Measurements from ENCODE around the gene ASB10. TPM values are rescaled to one million over a fixed set of nuclear protein-coding genes. Genes with fewer than 3 reads are reported as not detected.
A peak's percentile ranks its signal among the peaks of the same experiment; 100 is the strongest.

ASB10 gene
- total RNA-seq, 1 experiment from 2014 or later: not detected

DNA sequence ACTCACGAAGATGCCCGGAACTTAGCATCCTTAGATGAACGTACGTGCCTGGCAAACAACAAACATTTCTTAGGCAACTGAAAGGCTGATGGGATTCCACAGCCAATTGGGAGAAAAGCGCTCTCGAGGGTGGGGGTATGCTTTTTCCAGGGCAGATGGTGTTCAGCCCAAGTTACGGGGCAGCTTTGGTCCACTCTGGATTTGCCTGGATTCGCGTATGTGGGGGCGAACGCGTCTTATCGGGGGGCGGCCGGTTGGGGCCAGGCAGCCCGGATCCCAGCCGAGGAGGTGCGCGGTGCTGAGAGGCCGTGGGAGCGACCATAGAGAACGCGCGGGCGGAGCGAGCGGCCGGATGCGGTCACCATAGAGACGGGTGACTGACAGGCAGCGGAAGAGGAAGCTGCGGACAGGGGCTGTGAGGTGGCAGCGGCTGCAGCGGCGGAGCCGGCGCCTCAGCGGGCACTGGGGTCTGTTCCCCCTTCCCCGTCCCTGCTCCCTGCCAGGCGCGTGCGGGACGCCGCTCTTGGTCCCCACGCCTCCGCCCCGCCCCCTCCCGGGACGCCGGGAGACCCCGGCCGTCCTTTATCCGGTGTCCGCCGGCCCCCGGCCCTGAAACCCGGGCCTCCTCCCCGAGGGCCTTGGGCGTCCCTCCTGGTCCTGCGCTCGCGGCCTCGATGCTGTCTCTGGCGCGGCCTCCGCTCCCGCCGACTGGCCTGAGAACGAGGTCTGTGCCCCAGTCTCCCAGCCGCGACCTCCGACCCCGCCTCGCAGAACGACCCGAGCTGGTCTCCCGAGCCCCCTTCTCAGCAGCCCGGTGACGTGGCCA, 45.3 kb upstream of the ASB10 start, which contains the start of gene CHPF2 (continued):
- TF ChIP-seq FOXK1 (CRISPR knock-in tag; IDR thresholded peaks at IDR 0.05) (peak; percentile 79), ZNF423 (CRISPR knock-in tag; IDR thresholded peaks at IDR 0.05) (no peak), FOXP1 (CRISPR knock-in tag; IDR thresholded peaks at IDR 0.05; ENCODE audit: borderline replicate concordance) (peak; percentile 41; the same call in 1 of the 2 replicates), SP1 (CRISPR knock-in tag; conservative IDR thresholded peaks at IDR 0.05) (peak; percentile 53; the same call in 1 of the 2 replicates)

DNA sequence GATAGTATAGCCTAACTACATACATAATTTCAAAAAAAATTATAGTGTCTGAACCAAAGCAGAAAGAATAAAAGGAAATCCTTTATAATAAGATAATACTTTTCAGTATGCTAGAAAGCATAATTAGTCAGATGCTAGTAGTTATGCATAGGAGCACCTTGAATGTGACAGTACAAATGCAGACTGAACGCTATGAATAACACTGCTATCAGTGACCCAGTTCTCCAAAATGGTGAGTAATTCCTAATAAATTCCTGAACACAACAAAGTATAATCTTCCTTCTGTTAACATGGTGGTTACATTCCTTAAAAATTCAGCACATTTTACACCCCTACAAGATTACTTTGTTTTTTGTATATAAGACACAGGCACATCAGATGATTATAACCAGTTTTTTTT, 44.0 kb upstream of the ASB10 start:
- ATAC-seq (no peak), DNase-seq (ENCODE audit: low spot score) (no peak)
- ChIA-PET POLR2A (no interaction called here), CTCF (interaction anchor here (5.8 kb wide), 1 partner anchor 13 kb away, joined by 77 read pairs; no protein-coding TSS in a partner anchor)
- TF ChIP-seq ZNF396 (CRISPR knock-in tag; IDR thresholded peaks at IDR 0.05; ENCODE audit: borderline replicate concordance): no peak
- TF ChIP-seq ZNF138 (CRISPR knock-in tag; conservative IDR thresholded peaks at IDR 0.05): no peak
- TF ChIP-seq RELA (CRISPR knock-in tag; IDR thresholded peaks at IDR 0.05; ENCODE audit: borderline replicate concordance): no peak
- no peak for TF ChIP-seq JAZF1 (CRISPR knock-in tag; IDR thresholded peaks at IDR 0.05)
- TF ChIP-seq JUN (CRISPR knock-in tag; IDR thresholded peaks at IDR 0.05): no peak
- TF ChIP-seq, protein P1, sequence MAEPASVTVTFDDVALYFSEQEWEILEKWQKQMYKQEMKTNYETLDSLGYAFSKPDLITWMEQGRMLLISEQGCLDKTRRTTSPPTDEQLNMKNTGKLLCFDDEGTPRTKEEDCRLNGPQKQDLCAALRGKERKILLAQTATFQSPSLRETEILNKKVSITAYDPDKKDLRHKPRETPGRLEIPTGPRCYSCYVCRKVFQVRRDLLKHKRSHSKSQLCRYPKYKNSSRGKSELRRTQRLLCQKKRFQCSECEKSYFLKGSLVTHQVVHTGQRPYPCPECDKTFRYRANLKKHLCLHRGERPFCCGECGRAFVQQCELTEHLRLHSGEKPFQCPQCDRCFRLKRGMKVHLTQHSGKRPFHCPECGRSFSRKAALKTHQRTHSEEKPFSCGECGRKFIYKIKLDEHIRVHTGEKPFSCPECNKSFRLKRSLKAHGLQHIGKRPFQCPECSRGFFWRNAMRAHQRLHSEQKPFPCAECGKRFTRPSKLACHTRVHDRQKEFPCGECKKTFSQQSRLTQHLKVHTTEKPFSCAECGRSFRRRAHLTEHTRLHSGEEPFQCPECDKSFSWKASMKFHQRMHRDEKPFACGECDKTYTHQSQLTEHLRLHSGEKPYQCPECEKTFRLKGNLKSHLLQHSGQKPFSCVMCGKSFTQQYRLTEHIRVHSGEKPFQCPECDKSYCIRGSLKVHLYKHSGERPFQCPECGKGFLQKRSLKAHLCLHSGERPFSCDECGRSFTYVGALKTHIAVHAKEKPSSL (CRISPR knock-in tag; conservative IDR thresholded peaks at IDR 0.05): no peak
- no peak for TF ChIP-seq FOXP1 (CRISPR knock-in tag; IDR thresholded peaks at IDR 0.05; ENCODE audit: borderline replicate concordance)
- no peak for TF ChIP-seq KAT7 (CRISPR knock-in tag; IDR thresholded peaks at IDR 0.05; ENCODE audit: borderline replicate concordance)
- TF ChIP-seq, protein P2, sequence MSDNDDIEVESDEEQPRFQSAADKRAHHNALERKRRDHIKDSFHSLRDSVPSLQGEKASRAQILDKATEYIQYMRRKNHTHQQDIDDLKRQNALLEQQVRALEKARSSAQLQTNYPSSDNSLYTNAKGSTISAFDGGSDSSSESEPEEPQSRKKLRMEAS (CRISPR knock-in tag; IDR thresholded peaks at IDR 0.05): no peak
- TF ChIP-seq SP1 (CRISPR knock-in tag; conservative IDR thresholded peaks at IDR 0.05): no peak
- TF ChIP-seq, protein P3, sequence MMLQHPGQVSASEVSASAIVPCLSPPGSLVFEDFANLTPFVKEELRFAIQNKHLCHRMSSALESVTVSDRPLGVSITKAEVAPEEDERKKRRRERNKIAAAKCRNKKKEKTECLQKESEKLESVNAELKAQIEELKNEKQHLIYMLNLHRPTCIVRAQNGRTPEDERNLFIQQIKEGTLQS (CRISPR knock-in tag; conservative IDR thresholded peaks at IDR 0.05): no peak
- TF ChIP-seq EMX1 (CRISPR knock-in tag; IDR thresholded peaks at IDR 0.05): no peak
- TF ChIP-seq NR2C2 (CRISPR knock-in tag; IDR thresholded peaks at IDR 0.05): no peak
- TF ChIP-seq, protein P4, sequence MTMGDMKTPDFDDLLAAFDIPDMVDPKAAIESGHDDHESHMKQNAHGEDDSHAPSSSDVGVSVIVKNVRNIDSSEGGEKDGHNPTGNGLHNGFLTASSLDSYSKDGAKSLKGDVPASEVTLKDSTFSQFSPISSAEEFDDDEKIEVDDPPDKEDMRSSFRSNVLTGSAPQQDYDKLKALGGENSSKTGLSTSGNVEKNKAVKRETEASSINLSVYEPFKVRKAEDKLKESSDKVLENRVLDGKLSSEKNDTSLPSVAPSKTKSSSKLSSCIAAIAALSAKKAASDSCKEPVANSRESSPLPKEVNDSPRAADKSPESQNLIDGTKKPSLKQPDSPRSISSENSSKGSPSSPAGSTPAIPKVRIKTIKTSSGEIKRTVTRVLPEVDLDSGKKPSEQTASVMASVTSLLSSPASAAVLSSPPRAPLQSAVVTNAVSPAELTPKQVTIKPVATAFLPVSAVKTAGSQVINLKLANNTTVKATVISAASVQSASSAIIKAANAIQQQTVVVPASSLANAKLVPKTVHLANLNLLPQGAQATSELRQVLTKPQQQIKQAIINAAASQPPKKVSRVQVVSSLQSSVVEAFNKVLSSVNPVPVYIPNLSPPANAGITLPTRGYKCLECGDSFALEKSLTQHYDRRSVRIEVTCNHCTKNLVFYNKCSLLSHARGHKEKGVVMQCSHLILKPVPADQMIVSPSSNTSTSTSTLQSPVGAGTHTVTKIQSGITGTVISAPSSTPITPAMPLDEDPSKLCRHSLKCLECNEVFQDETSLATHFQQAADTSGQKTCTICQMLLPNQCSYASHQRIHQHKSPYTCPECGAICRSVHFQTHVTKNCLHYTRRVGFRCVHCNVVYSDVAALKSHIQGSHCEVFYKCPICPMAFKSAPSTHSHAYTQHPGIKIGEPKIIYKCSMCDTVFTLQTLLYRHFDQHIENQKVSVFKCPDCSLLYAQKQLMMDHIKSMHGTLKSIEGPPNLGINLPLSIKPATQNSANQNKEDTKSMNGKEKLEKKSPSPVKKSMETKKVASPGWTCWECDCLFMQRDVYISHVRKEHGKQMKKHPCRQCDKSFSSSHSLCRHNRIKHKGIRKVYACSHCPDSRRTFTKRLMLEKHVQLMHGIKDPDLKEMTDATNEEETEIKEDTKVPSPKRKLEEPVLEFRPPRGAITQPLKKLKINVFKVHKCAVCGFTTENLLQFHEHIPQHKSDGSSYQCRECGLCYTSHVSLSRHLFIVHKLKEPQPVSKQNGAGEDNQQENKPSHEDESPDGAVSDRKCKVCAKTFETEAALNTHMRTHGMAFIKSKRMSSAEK (CRISPR knock-in tag; IDR thresholded peaks at IDR 0.05; ENCODE audit: borderline replicate concordance): no peak
- no peak for TF ChIP-seq GRHL2 (CRISPR knock-in tag; IDR thresholded peaks at IDR 0.05; ENCODE audit: insufficient replicate concordance, severe bottlenecking)
- TF ChIP-seq, protein P5, sequence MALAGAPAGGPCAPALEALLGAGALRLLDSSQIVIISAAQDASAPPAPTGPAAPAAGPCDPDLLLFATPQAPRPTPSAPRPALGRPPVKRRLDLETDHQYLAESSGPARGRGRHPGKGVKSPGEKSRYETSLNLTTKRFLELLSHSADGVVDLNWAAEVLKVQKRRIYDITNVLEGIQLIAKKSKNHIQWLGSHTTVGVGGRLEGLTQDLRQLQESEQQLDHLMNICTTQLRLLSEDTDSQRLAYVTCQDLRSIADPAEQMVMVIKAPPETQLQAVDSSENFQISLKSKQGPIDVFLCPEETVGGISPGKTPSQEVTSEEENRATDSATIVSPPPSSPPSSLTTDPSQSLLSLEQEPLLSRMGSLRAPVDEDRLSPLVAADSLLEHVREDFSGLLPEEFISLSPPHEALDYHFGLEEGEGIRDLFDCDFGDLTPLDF (CRISPR knock-in tag; IDR thresholded peaks at IDR 0.05): no peak
- TF ChIP-seq TEAD1 (CRISPR knock-in tag; IDR thresholded peaks at IDR 0.05): no peak
- TF ChIP-seq TCF7 (CRISPR knock-in tag; IDR thresholded peaks at IDR 0.05; ENCODE audit: low read depth): no peak
- TF ChIP-seq NR1H2 (CRISPR knock-in tag; IDR thresholded peaks at IDR 0.05): no peak
- TF ChIP-seq, protein P6, sequence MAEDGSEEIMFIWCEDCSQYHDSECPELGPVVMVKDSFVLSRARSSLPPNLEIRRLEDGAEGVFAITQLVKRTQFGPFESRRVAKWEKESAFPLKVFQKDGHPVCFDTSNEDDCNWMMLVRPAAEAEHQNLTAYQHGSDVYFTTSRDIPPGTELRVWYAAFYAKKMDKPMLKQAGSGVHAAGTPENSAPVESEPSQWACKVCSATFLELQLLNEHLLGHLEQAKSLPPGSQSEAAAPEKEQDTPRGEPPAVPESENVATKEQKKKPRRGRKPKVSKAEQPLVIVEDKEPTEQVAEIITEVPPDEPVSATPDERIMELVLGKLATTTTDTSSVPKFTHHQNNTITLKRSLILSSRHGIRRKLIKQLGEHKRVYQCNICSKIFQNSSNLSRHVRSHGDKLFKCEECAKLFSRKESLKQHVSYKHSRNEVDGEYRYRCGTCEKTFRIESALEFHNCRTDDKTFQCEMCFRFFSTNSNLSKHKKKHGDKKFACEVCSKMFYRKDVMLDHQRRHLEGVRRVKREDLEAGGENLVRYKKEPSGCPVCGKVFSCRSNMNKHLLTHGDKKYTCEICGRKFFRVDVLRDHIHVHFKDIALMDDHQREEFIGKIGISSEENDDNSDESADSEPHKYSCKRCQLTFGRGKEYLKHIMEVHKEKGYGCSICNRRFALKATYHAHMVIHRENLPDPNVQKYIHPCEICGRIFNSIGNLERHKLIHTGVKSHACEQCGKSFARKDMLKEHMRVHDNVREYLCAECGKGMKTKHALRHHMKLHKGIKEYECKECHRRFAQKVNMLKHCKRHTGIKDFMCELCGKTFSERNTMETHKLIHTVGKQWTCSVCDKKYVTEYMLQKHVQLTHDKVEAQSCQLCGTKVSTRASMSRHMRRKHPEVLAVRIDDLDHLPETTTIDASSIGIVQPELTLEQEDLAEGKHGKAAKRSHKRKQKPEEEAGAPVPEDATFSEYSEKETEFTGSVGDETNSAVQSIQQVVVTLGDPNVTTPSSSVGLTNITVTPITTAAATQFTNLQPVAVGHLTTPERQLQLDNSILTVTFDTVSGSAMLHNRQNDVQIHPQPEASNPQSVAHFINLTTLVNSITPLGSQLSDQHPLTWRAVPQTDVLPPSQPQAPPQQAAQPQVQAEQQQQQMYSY (CRISPR knock-in tag; IDR thresholded peaks at IDR 0.05): no peak
- peaks cover 6% of the 10 kb centered on the region; the same call in 1 of the 2 replicates for H3K36me3 Mint-ChIP-seq
- no peaks in the 10 kb centered on the region for H3K9me3 Mint-ChIP-seq
- peaks cover 32% of the 10 kb centered on the region for H3K4me1 Mint-ChIP-seq
- no peaks in the 10 kb centered on the region for H3K27me3 Mint-ChIP-seq (ENCODE audit: low read depth)
- H3K4me3 Mint-ChIP-seq: peak overlapping the region; percentile 99
- H3K27ac Mint-ChIP-seq: no peak overlapping the region
